Type B pancreatic cell (in vitro differentiated cells): ENCODE measurements around the gene CABLES2. TPM values are rescaled to one million over a fixed set of nuclear protein-coding genes. Genes with fewer than 3 reads are reported as not detected.

Source experiments
- DNase-seq: peaks from one replicate; pipeline ENCODE4 v3.0.0; 2021; ENCODE audit warnings: mixed read lengths; ENCODE audit not compliant: unreplicated experiment; ENCODE audit errors: extremely low spot score
- H3K27ac Mint-ChIP-seq: 2 replicates; pipeline ENCODE4 v1.8.0; 2021; ENCODE audit warnings: mild to moderate bottlenecking, mixed read lengths
- H3K27me3 Mint-ChIP-seq: 2 replicates; pipeline ENCODE4 v1.8.0; 2021; ENCODE audit warnings: mixed read lengths
- H3K36me3 Mint-ChIP-seq: 2 replicates; pipeline ENCODE4 v1.8.0; 2021; ENCODE audit warnings: mixed read lengths
- H3K4me1 Mint-ChIP-seq: one replicate; pipeline ENCODE4 v1.8.0; 2021; ENCODE audit warnings: mixed read lengths; ENCODE audit not compliant: unreplicated experiment
- H3K4me3 Mint-ChIP-seq: 2 replicates; pipeline ENCODE4 v1.8.0; 2021; ENCODE audit warnings: mild to moderate bottlenecking, mixed read lengths
- H3K9me3 Mint-ChIP-seq: 2 replicates; pipeline ENCODE4 v1.8.0; 2021; ENCODE audit warnings: mixed read lengths
- total RNA-seq: library from RNA; stranded (reverse); gene quantifications from 2 replicates; pipeline ENCODE4 v1.2.1, GENCODE V29; 2021; ENCODE audit warnings: low replicate concordance
- TF ChIP-seq, protein P1 (sequence below): fragments of 200-600 bp; sonication (generic); conservative IDR thresholded peaks from 2 replicates; pipeline ENCODE4 v1.5.0; 2021; ENCODE audit warnings: antibody characterized with exemption, mild to moderate bottlenecking

Gene CABLES2
- total RNA-seq, 1 donor from 2014 or later = 18.4 TPM

DNA sequence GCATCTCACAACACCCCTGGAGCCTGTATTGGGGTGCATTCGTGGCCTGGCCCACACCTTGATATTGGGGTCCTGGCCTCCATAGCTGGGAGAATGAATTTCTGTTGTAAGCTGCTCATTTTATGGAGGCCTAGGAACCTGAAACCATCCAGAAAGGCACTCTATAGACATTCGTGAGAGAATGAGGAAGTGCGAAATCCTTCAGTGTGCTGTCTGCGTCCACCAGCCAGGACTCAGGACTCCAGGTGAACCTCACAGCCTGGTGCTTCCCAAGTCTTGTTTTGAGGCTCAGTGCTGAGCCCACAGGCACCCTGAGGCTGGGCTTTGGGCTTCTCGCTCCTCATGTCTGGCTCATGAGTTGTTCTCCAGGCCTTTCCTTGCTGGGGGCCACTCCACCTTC lies 32.1 kb upstream of the CABLES2 start:
- H3K36me3 Mint-ChIP-seq = no peaks in the 10 kb centered on the region
- DNase-seq = no peak
- H3K4me1 Mint-ChIP-seq = peaks cover 8% of the 10 kb centered on the region
- TF ChIP-seq, protein P1, sequence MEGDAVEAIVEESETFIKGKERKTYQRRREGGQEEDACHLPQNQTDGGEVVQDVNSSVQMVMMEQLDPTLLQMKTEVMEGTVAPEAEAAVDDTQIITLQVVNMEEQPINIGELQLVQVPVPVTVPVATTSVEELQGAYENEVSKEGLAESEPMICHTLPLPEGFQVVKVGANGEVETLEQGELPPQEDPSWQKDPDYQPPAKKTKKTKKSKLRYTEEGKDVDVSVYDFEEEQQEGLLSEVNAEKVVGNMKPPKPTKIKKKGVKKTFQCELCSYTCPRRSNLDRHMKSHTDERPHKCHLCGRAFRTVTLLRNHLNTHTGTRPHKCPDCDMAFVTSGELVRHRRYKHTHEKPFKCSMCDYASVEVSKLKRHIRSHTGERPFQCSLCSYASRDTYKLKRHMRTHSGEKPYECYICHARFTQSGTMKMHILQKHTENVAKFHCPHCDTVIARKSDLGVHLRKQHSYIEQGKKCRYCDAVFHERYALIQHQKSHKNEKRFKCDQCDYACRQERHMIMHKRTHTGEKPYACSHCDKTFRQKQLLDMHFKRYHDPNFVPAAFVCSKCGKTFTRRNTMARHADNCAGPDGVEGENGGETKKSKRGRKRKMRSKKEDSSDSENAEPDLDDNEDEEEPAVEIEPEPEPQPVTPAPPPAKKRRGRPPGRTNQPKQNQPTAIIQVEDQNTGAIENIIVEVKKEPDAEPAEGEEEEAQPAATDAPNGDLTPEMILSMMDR = no peak
- no peak overlapping the region for H3K4me3 Mint-ChIP-seq
- no peaks in the 10 kb centered on the region for H3K9me3 Mint-ChIP-seq
- no peaks in the 10 kb centered on the region for H3K27me3 Mint-ChIP-seq
- no peak overlapping the region for H3K27ac Mint-ChIP-seq

GRCh38 chr20:62437927-62438326 lies 30.8 kb upstream of the CABLES2 start:
- Mint-ChIP-seq H3K36me3 (no peaks in the 10 kb centered on the region), H3K4me3 (no peak overlapping the region), H3K27me3 (no peaks in the 10 kb centered on the region), H3K4me1 (peaks cover 17% of the 10 kb centered on the region), H3K9me3 (no peaks in the 10 kb centered on the region), H3K27ac (no peak overlapping the region)
- DNase-seq = no peak
- TF ChIP-seq, protein P1 = peak; percentile 22

GRCh38 chr20:62437496-62437895 lies 30.4 kb upstream of the CABLES2 start:
- H3K36me3 Mint-ChIP-seq = no peaks in the 10 kb centered on the region
- DNase-seq = no peak
- TF ChIP-seq, protein P1 = no peak
- H3K27ac Mint-ChIP-seq = no peak overlapping the region
- no peak overlapping the region for H3K4me3 Mint-ChIP-seq
- no peaks in the 10 kb centered on the region for H3K9me3 Mint-ChIP-seq
- H3K4me1 Mint-ChIP-seq = peaks cover 17% of the 10 kb centered on the region
- H3K27me3 Mint-ChIP-seq = no peaks in the 10 kb centered on the region

DNA sequence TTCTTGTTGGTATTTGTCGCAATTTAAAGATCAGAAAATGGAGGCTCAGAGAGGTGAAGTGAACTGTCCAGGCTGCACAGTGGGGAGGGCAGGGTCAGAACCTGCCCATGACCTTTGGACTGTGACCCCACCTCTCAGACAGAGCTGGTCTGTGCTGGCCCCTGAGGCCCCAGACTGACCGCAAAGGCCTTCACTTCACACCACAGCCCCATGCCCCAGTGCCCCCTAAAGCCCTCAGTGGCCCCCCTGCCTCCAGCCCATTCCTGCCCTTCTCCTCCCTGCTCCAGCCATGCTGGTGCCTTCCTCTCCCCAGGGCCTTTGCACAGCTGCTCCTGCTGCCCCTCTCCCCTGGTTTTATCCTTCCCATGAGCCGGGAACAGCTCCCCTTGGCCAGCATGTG lies 29.6 kb upstream of the CABLES2 start:
- no peaks in the 10 kb centered on the region for H3K36me3 Mint-ChIP-seq
- H3K27ac Mint-ChIP-seq = no peak overlapping the region
- no peak overlapping the region for H3K4me3 Mint-ChIP-seq
- peaks cover 17% of the 10 kb centered on the region for H3K4me1 Mint-ChIP-seq
- DNase-seq = no peak
- no peaks in the 10 kb centered on the region for H3K9me3 Mint-ChIP-seq
- no peaks in the 10 kb centered on the region for H3K27me3 Mint-ChIP-seq
- TF ChIP-seq, protein P1 = no peak

- no peak overlapping the region for H3K27ac Mint-ChIP-seq
- no peaks in the 10 kb centered on the region for H3K9me3 Mint-ChIP-seq
- no peak for DNase-seq
- no peaks in the 10 kb centered on the region for H3K36me3 Mint-ChIP-seq
- no peaks in the 10 kb centered on the region for H3K27me3 Mint-ChIP-seq
- peaks cover 23% of the 10 kb centered on the region for H3K4me1 Mint-ChIP-seq
- H3K4me3 Mint-ChIP-seq = peak overlapping the region; percentile 23
- TF ChIP-seq, protein P1 = no peak
Observed at GRCh38 chr20:62433658-62434497, 26.8 kb upstream of the CABLES2 start.
